ENCODE results near the gene PEAK1. TPM values are rescaled to one million over a fixed set of nuclear protein-coding genes. Genes with fewer than 3 reads are reported as not detected.

Gene PEAK1
- total and polyA plus RNA-seq, 2 donors (not counting 3 experiments of a cell fraction or from before 2014, with no cell fraction given), result 17.9 to 91.9 TPM

DNA sequence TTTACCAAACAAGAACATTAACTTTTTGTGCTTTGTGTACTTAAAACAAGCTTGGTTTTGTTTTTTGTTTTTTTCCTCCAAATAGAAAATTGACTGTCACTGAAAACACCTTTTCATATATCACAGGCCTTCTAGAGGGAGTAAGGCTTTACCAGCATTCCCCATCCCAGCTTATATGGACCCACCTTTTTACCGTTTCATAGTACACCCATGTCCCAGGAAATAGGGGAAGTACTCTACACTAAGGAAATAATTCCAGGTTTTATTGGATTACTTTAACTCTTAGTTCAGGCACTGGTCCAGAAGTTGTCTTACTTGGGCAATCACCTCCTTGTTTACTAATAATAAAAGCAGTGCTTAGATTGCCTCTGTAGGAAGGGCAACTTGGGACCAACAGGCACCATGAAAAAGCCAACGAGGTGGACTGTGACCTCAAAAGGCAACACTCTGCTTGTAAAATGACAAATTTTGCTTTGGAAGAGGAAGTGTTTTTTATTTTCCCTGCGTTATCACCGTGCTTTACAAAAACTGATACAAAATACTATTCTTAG, 27.0 kb upstream of the PEAK1 start:
- no peak for FAIRE-seq
- CTCF ChIA-PET, result no interaction called here
- H3K4me2 ChIP-seq (ENCODE audit: insufficient read depth, low read length), result no peak overlapping the region
- H4K20me1 ChIP-seq (replicated peaks; ENCODE audit: control insufficient read depth, extremely low read depth, insufficient read depth, low read length), result no peaks in the 10 kb centered on the region
- no peaks in the 10 kb centered on the region for H3K27me3 ChIP-seq (ENCODE audit: control insufficient read depth in 2 of 2, insufficient read depth in 2 of 2, low read length in 2 of 2)
- H3K9me3 ChIP-seq (replicated peaks; ENCODE audit: control insufficient read depth, insufficient read depth, low read length), result no peaks in the 10 kb centered on the region
- no peak for TF ChIP-seq EZH2 (IDR thresholded peaks at IDR 0.05; ENCODE audit: borderline replicate concordance, low read depth, low read length, severe bottlenecking)
- TF ChIP-seq, protein P1, sequence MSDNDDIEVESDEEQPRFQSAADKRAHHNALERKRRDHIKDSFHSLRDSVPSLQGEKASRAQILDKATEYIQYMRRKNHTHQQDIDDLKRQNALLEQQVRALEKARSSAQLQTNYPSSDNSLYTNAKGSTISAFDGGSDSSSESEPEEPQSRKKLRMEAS (IDR thresholded peaks at IDR 0.05; ENCODE audit: insufficient read depth, insufficient read length), result no peak
- TF ChIP-seq FOS (IDR thresholded peaks at IDR 0.05; ENCODE audit: borderline replicate concordance, insufficient read depth, low read length), result no peak
- TF ChIP-seq GATA2 (IDR thresholded peaks at IDR 0.05; ENCODE audit: insufficient read depth, insufficient read length, low read depth, low read length), result no peak
- TF ChIP-seq MYC (IDR thresholded peaks at IDR 0.05; ENCODE audit: low read depth, low read length), result no peak
- TF ChIP-seq POLR2AphosphoS5 (IDR thresholded peaks at IDR 0.05; ENCODE audit: insufficient read depth, low read depth, low read length), result no peak
- TF ChIP-seq POLR2A (IDR thresholded peaks at IDR 0.05; ENCODE audit: low read depth, low read length), result no peak
- TF ChIP-seq, protein P2, sequence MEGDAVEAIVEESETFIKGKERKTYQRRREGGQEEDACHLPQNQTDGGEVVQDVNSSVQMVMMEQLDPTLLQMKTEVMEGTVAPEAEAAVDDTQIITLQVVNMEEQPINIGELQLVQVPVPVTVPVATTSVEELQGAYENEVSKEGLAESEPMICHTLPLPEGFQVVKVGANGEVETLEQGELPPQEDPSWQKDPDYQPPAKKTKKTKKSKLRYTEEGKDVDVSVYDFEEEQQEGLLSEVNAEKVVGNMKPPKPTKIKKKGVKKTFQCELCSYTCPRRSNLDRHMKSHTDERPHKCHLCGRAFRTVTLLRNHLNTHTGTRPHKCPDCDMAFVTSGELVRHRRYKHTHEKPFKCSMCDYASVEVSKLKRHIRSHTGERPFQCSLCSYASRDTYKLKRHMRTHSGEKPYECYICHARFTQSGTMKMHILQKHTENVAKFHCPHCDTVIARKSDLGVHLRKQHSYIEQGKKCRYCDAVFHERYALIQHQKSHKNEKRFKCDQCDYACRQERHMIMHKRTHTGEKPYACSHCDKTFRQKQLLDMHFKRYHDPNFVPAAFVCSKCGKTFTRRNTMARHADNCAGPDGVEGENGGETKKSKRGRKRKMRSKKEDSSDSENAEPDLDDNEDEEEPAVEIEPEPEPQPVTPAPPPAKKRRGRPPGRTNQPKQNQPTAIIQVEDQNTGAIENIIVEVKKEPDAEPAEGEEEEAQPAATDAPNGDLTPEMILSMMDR (IDR thresholded peaks at IDR 0.05; ENCODE audit: extremely low read depth in 1 of 2, insufficient read depth in 1 of 2, low read depth in 1 of 2, low read length in 2 of 2), result no peak
- TF ChIP-seq JUN (IDR thresholded peaks at IDR 0.05; ENCODE audit: borderline replicate concordance, insufficient read depth, insufficient read length, low read depth), result no peak
- no peak overlapping the region for H2AFZ ChIP-seq (ENCODE audit: low read depth, low read length)
- H3K9me1 ChIP-seq (replicated peaks; ENCODE audit: control insufficient read depth, extremely low read depth, insufficient read depth, low read length), result no peaks in the 10 kb centered on the region
- dilution Hi-C loops (cut with MboI; ENCODE audit: extremely low pct_ligation_motif_present, low sequenced_read_pairs), result no loop called here
- POLR2A ChIA-PET, result no interaction called here
- no peak for DNase-seq (ENCODE audit: low read depth, low spot score)
- H3K79me2 ChIP-seq (ENCODE audit: control insufficient read depth, insufficient read depth, low read length), result peaks cover 14% of the 10 kb centered on the region
- no peak overlapping the region for H3K9ac ChIP-seq (replicated peaks; ENCODE audit: extremely low read depth, insufficient read depth, low read length)
- intact Hi-C loops (cut with micrococcal nuclease), result no loop called here
- H3K4me1 ChIP-seq (ENCODE audit: control insufficient read depth, extremely low read depth, insufficient read depth, low read length), result no peaks in the 10 kb centered on the region
- no peaks in the 10 kb centered on the region for H3K36me3 ChIP-seq (ENCODE audit: control insufficient read depth in 2 of 2, extremely low read depth in 1 of 2, insufficient read depth in 2 of 2, low read length in 2 of 2)
- no peak overlapping the region for H3K27ac ChIP-seq (ENCODE audit: insufficient read depth, low read depth, low read length)
- no peak overlapping the region for H3K4me3 ChIP-seq (replicated peaks in 1 of 3; ENCODE audit: insufficient read depth in 1 of 3, low read depth in 1 of 3, low read length in 3 of 3)
- BruUV-seq (replicated peaks), result no TSS peak
